HCT116 (cell line): ENCODE data around the gene ITPKA. TPM values are rescaled to one million over a fixed set of nuclear protein-coding genes. Genes with fewer than 3 reads are reported as not detected.

Experiments
- ATAC-seq: fragments of 200-7000 bp; cut with Tn5 transposase; 2 replicates; pipeline ENCODE4 v1.9.1; 2020; ENCODE audit warnings: mild to moderate bottlenecking, moderate library complexity
- BruUV-seq: library from RNA; stranded (reverse); fragments of 400-500 nt; replicated peaks from 2 replicates; lab custom pipeline; 2021; lab: Mats Ljungman, UMichigan
- CTCF ChIA-PET: fragments of 300-600 bp; sonication (Branson Sonifier 250); formaldehyde crosslinking; loops from one replicate; lab custom pipeline; 2021; ENCODE audit warnings: antibody characterized with exemption; lab: Charles Lee
- POLR2A ChIA-PET: fragments of 300-600, 350-600 bp; sonication (Branson Sonifier 250); formaldehyde crosslinking; loops from one replicate; lab custom pipeline; 2021; ENCODE audit warnings: antibody characterized with exemption; lab: Charles Lee
- RAD21 ChIA-PET, 2 experiments: fragments of 300-600 bp; sonication (Branson Sonifier 250); formaldehyde crosslinking; loops; one replicate each; lab custom pipeline; 2023; ENCODE audit warnings: low total read pairs in 2 of 2; ENCODE audit not compliant: uncharacterized antibody in 2 of 2, unreplicated experiment in 2 of 2, low non-redundant PET in 1 of 2; lab: Charles Lee
- DNase-seq: peaks from one replicate; pipeline ENCODE4 v3.0.0-alpha.2; 2010; ENCODE audit warnings: low read depth, low spot score
- H2AFZ ChIP-seq: fragments of 200-600 bp; shearing (Covaris generic), sonication (generic); 2 replicates; pipeline ENCODE4 v1.6.1; 2017; ENCODE audit warnings: low read depth, mixed run types, mixed read lengths, antibody characterized with exemption, low read length; ENCODE audit not compliant: poor library complexity, severe bottlenecking
- H3K27ac ChIP-seq: 2 replicates; pipeline ENCODE4 v1.5.1; 2012; ENCODE audit warnings: low read depth, low read length
- H3K27me3 ChIP-seq: fragments of 200-600 bp; sonication (generic); 2 replicates; pipeline ENCODE4 v1.6.1; 2016; ENCODE audit warnings: mixed run types, low read length, mixed read lengths; ENCODE audit not compliant: insufficient read depth
- H3K36me3 ChIP-seq, 2 experiments: fragments of 200-500 bp in 1 of 2; fragments of 200-600 bp in 1 of 2; sonication (Bioruptor generic) in 1 of 2; sonication (generic) in 1 of 2; 2 replicates each; pipeline versions ENCODE4 v1.5.1 to v1.6.1; 2014 to 2016; ENCODE audit warnings: low read length in 2 of 2, inconsistent platforms in 1 of 2, mixed read lengths in 1 of 2, mixed run types in 1 of 2; ENCODE audit not compliant: insufficient read depth in 2 of 2, control insufficient read depth in 1 of 2
- H3K4me1 ChIP-seq, 2 experiments: fragments of 200-600 bp in 1 of 2; sonication (generic) in 1 of 2; 2 replicates each; pipeline versions ENCODE4 v1.5.1 to v1.6.1; 2012 to 2017; ENCODE audit warnings: low read length in 2 of 2, inconsistent platforms in 1 of 2, mild to moderate bottlenecking in 1 of 2, mixed read lengths in 1 of 2, mixed run types in 1 of 2, moderate library complexity in 1 of 2; ENCODE audit not compliant: insufficient read depth in 2 of 2, control insufficient read depth in 1 of 2
- H3K4me2 ChIP-seq: fragments of 200-600 bp; sonication (generic); 2 replicates; pipeline ENCODE4 v1.6.1; 2017; ENCODE audit warnings: mixed run types, low read length, mixed read lengths
- H3K4me3 ChIP-seq, 2 experiments: fragments of 200-600 bp in 1 of 2; sonication (generic) in 1 of 2; replicated peaks in 1 of 2; 2 replicates each; pipeline ENCODE4 v1.5.1; 2011 to 2016; ENCODE audit warnings: low read length in 2 of 2, control low read depth in 1 of 2, low read depth in 1 of 2, mild to moderate bottlenecking in 1 of 2, mixed read lengths in 1 of 2, mixed run types in 1 of 2
- H3K79me2 ChIP-seq: fragments of 200-600 bp; sonication (generic); 2 replicates; pipeline ENCODE4 v1.6.1; 2017; ENCODE audit warnings: mild to moderate bottlenecking, mixed run types, low read length, moderate library complexity, mixed read lengths; ENCODE audit not compliant: insufficient read depth
- H3K9ac ChIP-seq: fragments of 200-600 bp; sonication (generic); 2 replicates; pipeline ENCODE4 v1.6.1; 2016; ENCODE audit warnings: low read length, mixed read lengths
- H3K9me2 ChIP-seq: fragments of 200-600 bp; sonication (generic), shearing (Covaris generic); 2 replicates; pipeline ENCODE4 v1.6.1; 2017; ENCODE audit warnings: mixed run types, mild to moderate bottlenecking, moderate library complexity; ENCODE audit not compliant: insufficient read depth
- H3K9me3 ChIP-seq, 2 experiments: fragments of 200-500 bp in 1 of 2; fragments of 200-600 bp in 1 of 2; sonication (Bioruptor generic) in 1 of 2; sonication (generic) in 1 of 2; 2 replicates each; pipeline ENCODE4 v1.6.1; 2014 to 2017; ENCODE audit warnings: low read length in 2 of 2, mixed read lengths in 2 of 2, inconsistent platforms in 1 of 2, low read depth in 1 of 2, mild to moderate bottlenecking in 1 of 2, mixed run types in 1 of 2, moderate library complexity in 1 of 2; ENCODE audit not compliant: control insufficient read depth in 1 of 2, insufficient read depth in 1 of 2
- H4K20me1 ChIP-seq: fragments of 200-600 bp; sonication (generic), shearing (Covaris generic); 2 replicates; pipeline ENCODE4 v1.6.1; 2017; ENCODE audit warnings: mixed run types, mild to moderate bottlenecking, moderate library complexity; ENCODE audit not compliant: insufficient read depth
- CBX3 ChIP-seq: IDR thresholded peaks from 2 replicates; pipeline ENCODE4 v1.6.1; 2012; ENCODE audit warnings: low read depth
- CEBPB ChIP-seq: IDR thresholded peaks from 2 replicates; pipeline ENCODE4 v1.6.1; 2012; ENCODE audit warnings: low read depth
- ELF1 ChIP-seq: IDR thresholded peaks from 2 replicates; pipeline ENCODE4 v1.6.1; 2012; ENCODE audit warnings: low read depth, borderline replicate concordance
- EZH2 ChIP-seq: fragments of 200-600 bp; sonication (generic); IDR thresholded peaks from 2 replicates; pipeline ENCODE4 v1.6.1; 2017; ENCODE audit warnings: antibody characterized with exemption, mixed run types
- JUND ChIP-seq: IDR thresholded peaks from 2 replicates; pipeline ENCODE4 v1.6.1; 2012
- MAX ChIP-seq: IDR thresholded peaks from 2 replicates; pipeline ENCODE4 v1.6.1; 2012
- REST ChIP-seq: IDR thresholded peaks from 2 replicates; pipeline ENCODE4 v1.6.1; 2012; ENCODE audit warnings: low read depth
- SP1 ChIP-seq: IDR thresholded peaks from 2 replicates; pipeline ENCODE4 v1.6.1; 2012; ENCODE audit warnings: low read depth
- YY1 ChIP-seq: IDR thresholded peaks from 2 replicates; pipeline ENCODE4 v1.6.1; 2011; ENCODE audit warnings: low read length, low read depth, moderate library complexity, mild to moderate bottlenecking; ENCODE audit not compliant: insufficient replicate concordance; ENCODE audit errors: extremely low read depth
- ZBTB33 ChIP-seq: IDR thresholded peaks from 2 replicates; pipeline ENCODE4 v1.6.1; 2011; ENCODE audit warnings: mild to moderate bottlenecking, low read length, moderate library complexity; ENCODE audit not compliant: insufficient replicate concordance; ENCODE audit errors: extremely low read depth
- ZFX ChIP-seq: fragments of 450-650 bp; IDR thresholded peaks from 2 replicates; pipeline ENCODE4 v1.6.1; 2017
- ZNF274 ChIP-seq: fragments of 200-500 bp; sonication (Bioruptor generic); IDR thresholded peaks from 2 replicates; pipeline ENCODE4 v1.6.1; 2014; ENCODE audit warnings: mild to moderate bottlenecking, low read depth, low read length, inconsistent platforms
- intact Hi-C: fragments of 100-400 bp; cut with micrococcal nuclease; formaldehyde crosslinking; loops from 2 replicates; pipeline ENCODE4 v1.10.0; 2022
- total RNA-seq: library from RNA; stranded (reverse); gene quantifications from one replicate; pipeline ENCODE4 v1.2.1, GENCODE V29; 2021; ENCODE audit not compliant: unreplicated experiment

ITPKA gene
- total RNA-seq, 1 experiment from 2014 or later = 10.8 TPM

- ATAC-seq (peak; percentile 53), DNase-seq (no peak)
- Histone ChIP-seq H4K20me1 (no peaks in the 10 kb centered on the region), H3K4me1 (peaks cover 17 to 34% of the 10 kb centered on the region in 2 experiments), H2AFZ (peak overlapping the region; percentile 83), H3K9ac (peak overlapping the region; percentile 63), H3K4me3 (peak overlapping the region; percentile 54 to 79), H3K27ac (peak overlapping the region; percentile 52; the same call in 1 of the 2 replicates), H3K4me2 (peak overlapping the region; percentile 100), H3K9me3 (no peaks in the 10 kb centered on the region), H3K36me3 (peaks cover 0 to 4% of the 10 kb centered on the region in 2 experiments; a peak in 1 of 4 replicates), H3K79me2 (no peaks in the 10 kb centered on the region), H3K9me2 (no peaks in the 10 kb centered on the region), H3K27me3 (no peaks in the 10 kb centered on the region)
- ChIA-PET CTCF (interaction anchor here (1.2 kb wide), 1 partner anchor 47 kb away, joined by 4 read pairs; no protein-coding TSS in a partner anchor), RAD21 (no interaction called here), POLR2A (interaction anchor here (1.4 kb wide), 1 partner anchor 20 kb away, joined by 4 read pairs; no protein-coding TSS in a partner anchor)
- TF ChIP-seq ZFX (no peak), YY1 (no peak), SP1 (no peak), CEBPB (no peak), ZBTB33 (no peak), ELF1 (no peak), EZH2 (no peak), MAX (no peak), JUND (no peak), REST (no peak), ZNF274 (no peak), CBX3 (no peak)
- intact Hi-C loops = no loop called here
- no TSS peak for BruUV-seq
Observed at GRCh38 chr15:41512940-41513505, 19.3 kb downstream of the ITPKA start.
